Body of pancreas (tissue), 4 donors: ENCODE data around the gene TUBA8.

Experiments
- POLR2A ChIP-seq, 3 donors: fragments of 450-650 bp; IDR thresholded peaks; one replicate each; pipeline ENCODE4 v1.6.1; 2016; ENCODE audit warnings: antibody characterized with exemption in 3 of 3, mild to moderate bottlenecking in 2 of 3
- TF ChIP-seq, protein P1 (sequence below), 7 experiments: fragments of 450-650 bp in 4 of 7; fragments of 200-600 bp in 3 of 7; sonication (generic) in 3 of 7; IDR thresholded peaks; one replicate each; pipeline ENCODE4 v1.5.1; 2016 to 2019; ENCODE audit warnings: antibody characterized with exemption in 7 of 7

- TF ChIP-seq, protein P1, sequence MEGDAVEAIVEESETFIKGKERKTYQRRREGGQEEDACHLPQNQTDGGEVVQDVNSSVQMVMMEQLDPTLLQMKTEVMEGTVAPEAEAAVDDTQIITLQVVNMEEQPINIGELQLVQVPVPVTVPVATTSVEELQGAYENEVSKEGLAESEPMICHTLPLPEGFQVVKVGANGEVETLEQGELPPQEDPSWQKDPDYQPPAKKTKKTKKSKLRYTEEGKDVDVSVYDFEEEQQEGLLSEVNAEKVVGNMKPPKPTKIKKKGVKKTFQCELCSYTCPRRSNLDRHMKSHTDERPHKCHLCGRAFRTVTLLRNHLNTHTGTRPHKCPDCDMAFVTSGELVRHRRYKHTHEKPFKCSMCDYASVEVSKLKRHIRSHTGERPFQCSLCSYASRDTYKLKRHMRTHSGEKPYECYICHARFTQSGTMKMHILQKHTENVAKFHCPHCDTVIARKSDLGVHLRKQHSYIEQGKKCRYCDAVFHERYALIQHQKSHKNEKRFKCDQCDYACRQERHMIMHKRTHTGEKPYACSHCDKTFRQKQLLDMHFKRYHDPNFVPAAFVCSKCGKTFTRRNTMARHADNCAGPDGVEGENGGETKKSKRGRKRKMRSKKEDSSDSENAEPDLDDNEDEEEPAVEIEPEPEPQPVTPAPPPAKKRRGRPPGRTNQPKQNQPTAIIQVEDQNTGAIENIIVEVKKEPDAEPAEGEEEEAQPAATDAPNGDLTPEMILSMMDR (IDR thresholded peaks at IDR 0.05) = no peak
- TF ChIP-seq POLR2A (IDR thresholded peaks at IDR 0.05) = no peak
These were observed 46.0 kb upstream of the TUBA8 start for GRCh38 chr22:18064636-18065035.
